ENCODE measurements around the gene KIFC3.
A peak's percentile ranks its signal among the peaks of the same experiment; 100 is the strongest.

DNA sequence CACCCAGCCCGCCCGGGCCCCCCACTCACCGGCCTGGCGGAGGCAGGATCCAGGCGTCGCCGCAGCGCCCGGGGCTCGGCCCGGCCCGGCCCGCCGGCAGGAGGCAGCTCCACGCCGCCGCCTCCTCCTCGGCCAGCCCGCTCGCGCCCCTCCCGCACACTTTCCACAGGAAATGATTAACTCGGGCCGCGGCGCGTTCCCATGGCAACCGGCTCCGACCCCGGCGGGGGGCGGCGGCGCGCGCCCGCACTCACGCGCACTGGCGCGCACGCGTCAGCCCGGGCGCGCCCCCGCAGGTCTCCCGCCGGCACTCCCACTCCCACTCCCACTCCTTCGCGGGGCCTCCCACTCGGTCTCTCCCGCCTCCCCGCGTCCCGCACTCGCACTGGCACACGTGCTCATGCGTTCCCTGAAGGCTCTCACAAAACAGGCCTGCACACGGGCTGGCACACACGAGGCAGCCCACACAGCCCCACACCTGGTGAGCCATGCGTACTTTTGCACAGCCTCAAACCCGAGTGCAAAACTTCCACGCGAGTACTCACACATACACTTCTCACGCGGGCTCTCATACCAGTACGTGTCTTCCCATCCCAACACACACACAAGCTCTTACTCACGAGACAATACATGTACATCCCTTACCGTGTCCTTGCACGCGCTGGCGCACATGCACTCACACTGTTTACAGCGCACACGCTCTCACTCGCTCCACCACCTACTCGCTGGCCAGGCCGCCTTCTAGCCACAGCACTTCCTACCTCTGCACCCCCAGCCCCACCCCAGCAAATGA lies at the start of gene KIFC3:
- TF ChIP-seq POLR2A (IDR thresholded peaks at IDR 0.05): peak; percentile 22 to 58
- TF ChIP-seq, protein P1, sequence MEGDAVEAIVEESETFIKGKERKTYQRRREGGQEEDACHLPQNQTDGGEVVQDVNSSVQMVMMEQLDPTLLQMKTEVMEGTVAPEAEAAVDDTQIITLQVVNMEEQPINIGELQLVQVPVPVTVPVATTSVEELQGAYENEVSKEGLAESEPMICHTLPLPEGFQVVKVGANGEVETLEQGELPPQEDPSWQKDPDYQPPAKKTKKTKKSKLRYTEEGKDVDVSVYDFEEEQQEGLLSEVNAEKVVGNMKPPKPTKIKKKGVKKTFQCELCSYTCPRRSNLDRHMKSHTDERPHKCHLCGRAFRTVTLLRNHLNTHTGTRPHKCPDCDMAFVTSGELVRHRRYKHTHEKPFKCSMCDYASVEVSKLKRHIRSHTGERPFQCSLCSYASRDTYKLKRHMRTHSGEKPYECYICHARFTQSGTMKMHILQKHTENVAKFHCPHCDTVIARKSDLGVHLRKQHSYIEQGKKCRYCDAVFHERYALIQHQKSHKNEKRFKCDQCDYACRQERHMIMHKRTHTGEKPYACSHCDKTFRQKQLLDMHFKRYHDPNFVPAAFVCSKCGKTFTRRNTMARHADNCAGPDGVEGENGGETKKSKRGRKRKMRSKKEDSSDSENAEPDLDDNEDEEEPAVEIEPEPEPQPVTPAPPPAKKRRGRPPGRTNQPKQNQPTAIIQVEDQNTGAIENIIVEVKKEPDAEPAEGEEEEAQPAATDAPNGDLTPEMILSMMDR (IDR thresholded peaks at IDR 0.05): peak in 3 of 4 experiments; percentile 49 to 68 (median 53)

All from uterus (tissue), 2 donors.